GM18519 (cell line): ENCODE results near the gene CCDC14.

Source experiments
- ATAC-seq: cut with Tn5 transposase; IDR thresholded peaks from one replicate; pipeline ENCODE4 v1.9.1; 2021; ENCODE audit warnings: mild to moderate bottlenecking, moderate library complexity; ENCODE audit not compliant: unreplicated experiment, low FRiP score

Gene CCDC14

DNA sequence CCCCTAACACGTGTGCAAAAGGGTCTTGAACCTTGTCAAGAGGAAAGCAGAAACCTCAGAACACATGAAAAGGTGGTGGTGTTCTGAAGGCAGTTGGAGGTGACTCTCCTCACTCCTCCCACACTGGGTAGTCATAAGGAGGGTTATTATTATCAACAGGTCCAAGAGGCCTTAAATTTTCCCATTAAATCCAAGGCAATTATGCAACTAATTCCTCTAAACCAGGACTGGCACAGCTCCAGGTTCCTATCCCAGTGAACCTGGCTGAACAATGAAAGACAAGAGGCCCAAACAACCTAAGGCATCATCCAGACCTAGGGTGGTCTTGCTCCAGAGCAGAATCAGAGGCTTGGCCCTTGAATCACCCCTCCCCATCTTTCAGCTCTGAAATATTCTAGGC lies 91.9 kb downstream of the CCDC14 start:
- no peak for ATAC-seq

DNA sequence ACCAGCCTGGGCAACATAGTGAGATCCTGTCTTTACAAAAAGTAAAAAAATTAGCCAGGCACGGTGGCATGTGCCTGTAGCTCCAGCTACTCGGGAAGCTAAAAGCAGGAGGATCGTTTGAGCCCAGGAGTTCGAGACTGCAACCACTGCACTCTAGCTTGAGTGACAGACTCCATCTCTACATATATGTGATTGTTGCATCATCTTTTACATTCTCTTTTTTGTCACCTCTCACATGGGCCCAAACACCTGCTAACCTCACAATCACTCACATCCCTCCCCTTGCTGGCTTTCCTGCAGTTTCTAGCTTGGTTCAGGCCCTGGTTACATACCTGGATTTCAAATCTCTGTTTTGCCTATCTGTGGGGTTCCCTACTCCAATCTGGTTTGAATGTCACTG lies 96.3 kb downstream of the CCDC14 start:
- ATAC-seq = no peak
